WI38 (cell line): ENCODE data around the gene STARD13.

Source experiments
- H3K4me3 ChIP-seq: 2 replicates; pipeline ENCODE4 v1.5.1; 2011; ENCODE audit warnings: low read depth, mild to moderate bottlenecking, control low read depth, low read length
- CTCF ChIP-seq: IDR thresholded peaks from 2 replicates; pipeline ENCODE4 v1.5.1; 2012; ENCODE audit warnings: low read depth, mild to moderate bottlenecking, control low read depth, low read length

STARD13 gene

GRCh38 chr13:33053397-33054066 is 232.0 kb downstream of the STARD13 start:
- no peak overlapping the region for H3K4me3 ChIP-seq
- TF ChIP-seq CTCF, result no peak
